H1 (cell line): Measurements from ENCODE around the gene ALPP. TPM values are rescaled to one million over a fixed set of nuclear protein-coding genes. Genes with fewer than 3 reads are reported as not detected.

Source experiments
- ASH2L ChIP-seq: fragments of 200-600, 300-600 bp; sonication (generic); IDR thresholded peaks from one replicate; pipeline ENCODE4 v1.7.1; 2017; ENCODE audit warnings: low read length
- KDM4A ChIP-seq: IDR thresholded peaks from one replicate; pipeline ENCODE4 v1.7.1; 2012; ENCODE audit warnings: low read depth, mild to moderate bottlenecking, moderate library complexity, low read length, inconsistent platforms; ENCODE audit not compliant: severe bottlenecking
- MAX ChIP-seq: IDR thresholded peaks from 2 replicates; pipeline ENCODE4 v1.6.1; 2012; ENCODE audit warnings: inconsistent platforms
- RBBP5 ChIP-seq: IDR thresholded peaks from 2 replicates; pipeline ENCODE4 v1.7.1; 2012; ENCODE audit warnings: low read depth, mild to moderate bottlenecking, inconsistent platforms, low read length, moderate library complexity, borderline replicate concordance
- polyA plus RNA-seq, 7 experiments: library from polyadenylated mRNA; depleted of rRNA in 3 of 7; stranded (reverse) in 5 of 7; unstranded in 2 of 7; fragments of >200 nt in 5 of 7; fragments of 200-250 nt in 2 of 7; gene quantifications; 1 replicate in 5 of 7; 2 replicates in 1 of 7; 4 replicates in 1 of 7; pipeline versions ENCODE4 v1.2.1 to v1.2.3, GENCODE V29; 2011 to 2013; ENCODE audit warnings: missing spikeins in 2 of 7, mixed read lengths in 2 of 7
- total RNA-seq: library from RNA; stranded (reverse); fragmentation: NEBNext Ultra II Directional; extraction: Animal tissue kit (Norgen Biotek cat#: 25700); gene quantifications from 2 replicates; pipeline ENCODE4 v1.2.1, GENCODE V29; 2021

ALPP gene
- total and polyA plus RNA-seq, 2 of the 8 experiments (the other 6 are each of a cell fraction or from before 2014, with no cell fraction given), result 0.15 TPM

DNA sequence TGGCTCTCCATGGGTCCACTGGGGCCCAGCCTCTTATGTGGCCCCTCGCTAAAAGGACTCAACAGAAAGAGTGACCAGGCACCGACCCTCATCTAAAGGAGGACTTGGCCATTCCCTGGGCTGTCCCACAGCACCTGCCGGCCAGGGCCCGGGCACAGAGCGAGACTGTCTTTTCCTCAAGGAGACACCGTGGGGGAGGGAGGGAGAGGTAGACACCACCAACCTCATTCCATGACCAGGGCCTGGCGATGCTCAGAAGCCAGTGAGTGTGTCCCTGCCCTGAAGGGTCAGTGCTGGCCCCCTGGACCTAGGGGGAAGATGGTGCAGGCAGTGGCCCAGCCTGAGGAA lies 39.8 kb upstream of the ALPP start (continued):
- no peak for TF ChIP-seq KDM4A
- no peak for TF ChIP-seq ASH2L
- no peak for TF ChIP-seq RBBP5
- no peak for TF ChIP-seq MAX
